ENCODE data around the gene PLXNA2.

GRCh38 chr1:208242146-208242545 lies 2.0 kb downstream of the PLXNA2 start:
- TF ChIP-seq CTCF (IDR thresholded peaks at IDR 0.05) (no peak), POLR2A (IDR thresholded peaks at IDR 0.05) (no peak)

All from vagina (tissue), 2 donors.